HG02763 (cell line): ENCODE data around the gene CLCNKB.

Experiments used
- ATAC-seq: cut with Tn5 transposase; IDR thresholded peaks from one replicate; pipeline ENCODE4 v1.9.1; 2021; ENCODE audit warnings: mild to moderate bottlenecking, moderate library complexity; ENCODE audit not compliant: unreplicated experiment

CLCNKB gene

DNA sequence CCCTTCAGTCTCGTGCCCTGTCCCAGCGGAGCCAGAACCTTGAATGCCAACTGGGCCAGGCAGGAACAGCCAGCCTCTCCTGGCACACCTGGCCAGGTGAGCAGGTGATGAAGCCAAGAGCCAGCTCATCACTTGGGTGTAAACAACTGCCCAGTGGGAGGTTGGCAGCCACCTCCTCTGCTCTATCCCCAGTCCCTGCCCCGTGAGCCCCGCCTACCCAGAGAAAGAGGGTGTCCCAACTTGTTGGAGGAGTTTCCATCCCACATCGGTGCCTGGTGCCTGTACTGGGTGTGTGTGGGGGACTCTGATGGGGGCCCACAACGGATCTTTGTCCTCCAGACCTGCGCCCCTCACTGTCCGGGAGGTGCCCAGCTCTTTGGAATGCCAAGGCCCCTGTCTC is 47.7 kb downstream of the CLCNKB start:
- ATAC-seq = no peak

DNA sequence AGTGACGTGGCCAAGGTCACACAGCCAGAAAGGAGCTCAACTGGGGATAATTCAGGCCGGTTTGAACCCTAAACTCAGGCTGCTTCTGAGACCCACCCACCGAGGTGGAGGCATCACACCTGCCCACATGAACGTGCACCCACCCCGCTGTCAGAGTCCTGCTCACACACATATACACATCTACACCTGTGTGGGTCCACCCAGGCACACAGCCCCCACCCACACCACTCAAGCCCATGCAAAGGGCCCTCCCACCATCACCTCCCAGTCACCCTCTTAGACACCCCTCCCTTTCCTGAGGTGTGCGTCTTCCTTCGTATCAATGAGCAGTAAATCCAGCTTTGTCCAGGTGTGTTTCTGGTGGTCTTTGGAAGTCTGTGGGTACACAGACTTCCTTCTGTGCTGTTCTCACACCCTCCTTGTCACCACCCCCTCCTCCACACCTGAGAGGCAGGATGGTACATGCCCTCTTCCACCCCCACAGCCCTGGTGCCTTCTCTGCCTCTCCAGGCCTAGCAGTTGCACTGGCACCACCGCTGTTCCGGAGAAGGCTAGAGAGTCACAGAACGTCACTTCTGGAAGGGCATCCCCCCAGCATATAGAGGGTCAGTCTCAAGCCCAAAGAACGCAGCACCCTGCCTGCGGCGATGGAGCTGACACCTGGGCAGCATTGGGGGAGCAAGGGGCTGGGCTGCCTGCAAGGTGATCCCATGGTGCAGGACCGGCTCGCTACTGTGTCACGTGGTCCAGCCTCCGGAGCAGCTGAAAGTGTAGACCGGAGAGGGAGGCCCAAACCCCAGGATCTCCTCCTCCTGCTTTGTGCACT is 48.7 kb downstream of the CLCNKB start:
- ATAC-seq = no peak

DNA sequence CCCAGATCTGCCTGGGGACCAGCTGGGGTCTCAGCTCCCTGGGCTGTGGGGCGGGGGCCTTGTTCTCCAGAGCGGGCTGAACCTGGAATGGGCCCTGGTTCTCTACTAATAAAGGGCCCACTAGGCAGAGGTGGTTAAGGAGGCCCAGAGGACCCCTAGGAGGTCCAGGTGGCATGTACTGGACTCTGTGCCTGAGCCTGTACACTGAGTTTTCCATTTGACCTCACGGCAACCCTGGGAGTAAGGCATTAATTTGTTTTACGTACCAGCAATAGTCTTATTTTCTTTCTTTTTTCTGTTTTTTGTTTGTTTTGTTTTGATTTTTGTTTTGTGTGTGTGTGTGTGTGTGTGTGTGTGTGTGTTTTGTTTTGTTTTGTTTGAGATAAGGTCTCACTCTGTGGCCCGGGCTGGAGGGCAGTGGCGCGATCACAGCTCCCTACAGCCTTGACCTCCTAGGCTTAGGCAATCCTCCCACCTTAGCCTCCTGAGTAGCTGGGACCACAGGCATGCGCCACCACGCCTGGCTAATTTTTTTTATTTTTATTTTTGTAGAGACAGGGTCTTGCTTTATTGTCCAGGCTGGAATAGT is 49.4 kb downstream of the CLCNKB start:
- ATAC-seq = no peak

DNA sequence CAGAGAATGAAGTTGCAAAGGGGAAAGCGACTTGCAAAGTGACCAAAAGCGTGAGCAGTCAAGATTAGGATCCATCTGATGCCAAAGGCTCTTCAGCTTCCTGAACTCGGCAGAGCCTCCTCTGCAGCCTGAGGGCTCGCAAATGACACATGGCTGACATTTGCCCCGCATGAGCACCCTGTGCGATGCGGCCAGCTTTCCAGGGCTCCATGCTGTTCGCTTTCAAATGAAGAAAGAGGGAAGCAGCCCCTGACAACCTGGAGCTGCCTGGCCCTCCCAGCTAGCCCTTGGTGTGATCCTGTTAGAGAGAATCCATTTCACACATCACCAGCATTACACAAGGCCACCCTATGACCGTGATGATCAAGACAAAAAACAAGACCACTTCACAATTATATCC is 50.0 kb downstream of the CLCNKB start:
- no peak for ATAC-seq

DNA sequence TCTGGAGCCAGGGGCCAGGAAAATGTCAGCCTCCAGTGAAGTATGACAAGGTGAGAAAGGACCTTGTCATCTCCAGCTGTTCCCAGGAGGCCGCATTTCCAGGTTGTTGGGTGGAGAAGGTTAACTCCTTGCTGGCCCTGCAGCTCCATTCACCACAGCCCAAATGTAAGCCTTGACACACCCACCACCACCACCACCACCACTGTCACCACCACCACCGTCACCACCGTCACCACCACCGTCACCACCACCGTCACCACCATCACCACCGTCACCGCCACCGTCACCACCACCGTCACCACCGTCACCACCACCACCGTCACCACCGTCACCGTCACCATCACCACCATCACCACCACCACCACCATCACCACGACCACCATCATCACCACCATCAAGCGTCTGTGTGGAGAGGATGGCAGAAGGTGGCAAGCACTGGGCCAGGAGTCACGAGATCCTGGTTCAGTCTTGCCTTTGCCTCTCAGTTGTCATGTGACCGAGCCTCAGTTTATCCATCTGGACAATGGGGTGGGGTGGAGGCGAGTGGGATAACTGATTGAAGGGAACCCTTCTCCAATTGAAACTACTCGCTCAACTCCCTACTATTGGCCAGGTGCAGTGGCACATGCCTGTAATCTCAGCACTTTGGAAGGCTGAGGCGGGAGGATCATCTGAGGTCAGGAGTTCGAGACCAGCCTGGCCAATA is 51.0 kb downstream of the CLCNKB start:
- no peak for ATAC-seq

DNA sequence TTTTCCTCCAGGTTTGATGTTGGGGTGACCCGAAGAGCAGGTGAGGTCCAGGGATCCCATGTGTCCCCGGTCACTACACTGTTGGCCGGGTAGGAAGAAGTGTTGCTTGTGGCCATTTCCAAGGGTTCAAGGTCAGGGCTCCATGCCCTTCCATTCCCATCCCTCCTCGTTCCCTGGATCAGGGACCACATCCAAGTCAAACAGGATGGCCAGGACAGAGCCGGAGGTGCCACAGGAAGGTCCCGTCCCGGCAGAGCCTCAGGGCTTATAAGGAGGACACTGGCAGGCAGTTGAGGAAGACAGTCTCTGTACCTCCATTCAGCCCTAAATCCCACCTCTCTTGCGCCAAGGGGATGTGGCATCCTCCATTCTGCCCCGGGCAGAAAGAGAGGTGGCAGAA is 51.9 kb downstream of the CLCNKB start:
- ATAC-seq = no peak

DNA sequence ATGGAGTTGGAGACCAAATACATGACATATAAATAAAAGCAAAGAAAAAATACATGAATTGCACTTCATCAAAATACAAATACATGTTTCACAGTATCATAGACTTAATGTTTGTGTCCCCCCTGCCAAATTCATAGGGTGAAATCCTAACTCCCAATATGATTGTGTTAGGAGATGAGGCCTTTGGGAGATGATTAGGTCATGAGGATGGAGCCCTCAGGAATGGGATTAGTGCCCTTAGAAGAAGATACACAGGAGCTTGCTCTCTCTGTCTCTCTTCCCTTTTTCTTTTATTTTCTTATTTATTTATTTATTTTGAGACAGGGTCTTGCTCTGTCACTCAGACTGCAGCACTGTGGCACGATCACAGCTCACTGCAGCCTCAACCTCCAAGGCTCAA is 55.8 kb downstream of the CLCNKB start:
- ATAC-seq = no peak

DNA sequence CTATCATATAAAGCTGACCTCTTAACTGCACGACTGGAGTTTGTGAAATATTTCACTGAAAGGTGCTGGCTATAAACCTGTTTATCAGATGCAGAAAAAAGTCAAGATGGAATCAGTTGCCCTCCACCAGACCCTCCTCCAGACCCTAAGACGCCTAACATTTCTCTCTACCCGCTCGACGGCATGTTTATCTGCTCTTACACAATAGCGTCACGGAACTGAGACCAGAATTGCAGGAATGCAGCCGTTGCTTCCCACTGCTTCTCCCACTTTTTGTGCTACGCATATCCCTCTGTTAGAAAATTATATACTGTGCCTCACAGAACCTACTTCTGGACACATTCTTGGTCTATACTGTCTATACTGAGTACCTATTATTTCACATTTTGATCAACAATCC is 58.0 kb downstream of the CLCNKB start:
- ATAC-seq = no peak
